Parathyroid adenoma (tissue), 2 donors: ENCODE results near the gene RELN.
A peak's percentile ranks its signal among the peaks of the same experiment; 100 is the strongest.

ENCODE experiments used
- H2AFZ ChIP-seq: fragments of 300-600 bp; sonication (generic); one replicate; pipeline ENCODE4 v1.7.0; 2017; ENCODE audit warnings: antibody characterized with exemption, mild to moderate bottlenecking
- H3K27ac ChIP-seq: fragments of 300-600 bp; sonication (generic); one replicate; pipeline ENCODE4 v1.7.0; 2017
- H3K27me3 ChIP-seq: fragments of 300-600 bp; sonication (generic); one replicate; pipeline ENCODE4 v1.7.0; 2017; ENCODE audit warnings: low read length; ENCODE audit not compliant: control insufficient read depth, insufficient read depth
- H3K36me3 ChIP-seq: fragments of 300-600 bp; sonication (generic); one replicate; pipeline ENCODE4 v1.7.0; 2017; ENCODE audit warnings: low read length; ENCODE audit not compliant: control insufficient read depth, insufficient read depth
- H3K4me1 ChIP-seq: fragments of 300-600 bp; sonication (generic); one replicate; pipeline ENCODE4 v1.7.0; 2017; ENCODE audit warnings: control low read depth
- H3K4me2 ChIP-seq: fragments of 300-600 bp; sonication (generic); one replicate; pipeline ENCODE4 v1.7.0; 2017; ENCODE audit warnings: low read length
- H3K4me3 ChIP-seq: fragments of 300-600 bp; sonication (generic); one replicate; pipeline ENCODE4 v1.7.0; 2017; ENCODE audit warnings: low read depth, low read length
- H3K79me2 ChIP-seq: fragments of 300-600 bp; sonication (generic); one replicate; pipeline ENCODE4 v1.7.0; 2017; ENCODE audit warnings: control low read depth
- H3K9ac ChIP-seq: fragments of 300-600 bp; sonication (generic); one replicate; pipeline ENCODE4 v1.7.0; 2017; ENCODE audit warnings: mild to moderate bottlenecking
- H3K9me3 ChIP-seq: fragments of 300-600 bp; sonication (generic); one replicate; pipeline ENCODE4 v1.7.0; 2017; ENCODE audit warnings: low read length; ENCODE audit not compliant: control insufficient read depth
- TF ChIP-seq, protein P1 (sequence below): fragments of 300-600 bp; sonication (generic); IDR thresholded peaks from one replicate; pipeline ENCODE4 v1.7.0; 2017; ENCODE audit warnings: antibody characterized with exemption, mild to moderate bottlenecking
- donor health status: primary hyperparathyroidism.

Gene RELN

DNA sequence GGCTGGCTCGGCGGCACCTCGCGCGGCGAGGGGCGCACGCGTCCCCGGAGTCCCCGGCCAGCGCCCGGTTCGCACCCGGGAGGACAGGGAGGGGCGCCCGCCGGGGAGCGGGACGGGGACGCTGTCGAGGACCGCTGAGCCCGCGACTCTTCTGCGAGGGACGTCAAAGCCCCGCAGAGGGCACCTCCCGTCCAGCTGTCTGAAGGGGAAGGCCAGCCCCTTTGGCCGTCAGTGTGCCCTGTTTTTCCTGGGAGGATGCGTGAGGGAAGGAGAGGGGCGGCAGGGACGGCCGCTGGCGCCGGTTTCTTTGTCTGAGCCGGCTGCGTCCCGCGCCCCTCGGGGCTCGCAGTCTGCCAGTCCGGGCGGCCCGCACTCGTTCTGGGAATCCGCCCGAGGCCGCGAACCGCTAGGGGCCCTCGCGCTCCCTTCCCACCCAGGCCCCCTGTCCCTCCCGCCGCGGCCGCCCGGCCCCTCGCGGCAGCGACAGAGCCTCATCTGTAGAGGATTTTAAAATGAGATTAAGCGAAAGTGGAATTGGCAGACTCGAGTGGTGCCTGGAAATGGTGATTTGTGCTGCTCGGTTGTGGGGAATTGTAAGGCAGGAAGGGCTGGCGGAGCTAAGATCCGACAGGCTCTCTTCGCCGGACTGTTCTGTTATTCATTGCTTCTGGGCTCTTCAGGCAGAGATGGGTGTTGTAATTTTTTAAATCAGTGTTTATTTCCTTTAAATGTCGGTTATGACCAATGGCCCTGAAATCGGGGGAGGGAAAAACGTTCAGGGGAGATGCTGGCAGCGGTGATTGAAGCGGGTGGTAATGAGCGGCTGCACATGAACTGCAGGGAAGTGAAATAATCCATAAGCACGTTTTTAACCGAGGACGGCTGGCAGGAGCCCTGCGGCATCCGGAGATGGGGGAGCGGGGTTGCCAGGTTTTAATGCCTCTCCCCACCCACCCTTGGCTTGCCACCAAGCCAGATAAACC, 618 bp upstream of the RELN start:
- Histone ChIP-seq H2AFZ (peak overlapping the region; percentile 58), H3K9ac (no peak overlapping the region), H3K9me3 (no peaks in the 10 kb centered on the region), H3K36me3 (no peaks in the 10 kb centered on the region), H3K79me2 (no peaks in the 10 kb centered on the region), H3K4me3 (peak overlapping the region; percentile 25), H3K4me2 (peak overlapping the region; percentile 64), H3K27ac (no peak overlapping the region), H3K27me3 (peaks cover 2% of the 10 kb centered on the region), H3K4me1 (no peaks in the 10 kb centered on the region)
- TF ChIP-seq, protein P1, sequence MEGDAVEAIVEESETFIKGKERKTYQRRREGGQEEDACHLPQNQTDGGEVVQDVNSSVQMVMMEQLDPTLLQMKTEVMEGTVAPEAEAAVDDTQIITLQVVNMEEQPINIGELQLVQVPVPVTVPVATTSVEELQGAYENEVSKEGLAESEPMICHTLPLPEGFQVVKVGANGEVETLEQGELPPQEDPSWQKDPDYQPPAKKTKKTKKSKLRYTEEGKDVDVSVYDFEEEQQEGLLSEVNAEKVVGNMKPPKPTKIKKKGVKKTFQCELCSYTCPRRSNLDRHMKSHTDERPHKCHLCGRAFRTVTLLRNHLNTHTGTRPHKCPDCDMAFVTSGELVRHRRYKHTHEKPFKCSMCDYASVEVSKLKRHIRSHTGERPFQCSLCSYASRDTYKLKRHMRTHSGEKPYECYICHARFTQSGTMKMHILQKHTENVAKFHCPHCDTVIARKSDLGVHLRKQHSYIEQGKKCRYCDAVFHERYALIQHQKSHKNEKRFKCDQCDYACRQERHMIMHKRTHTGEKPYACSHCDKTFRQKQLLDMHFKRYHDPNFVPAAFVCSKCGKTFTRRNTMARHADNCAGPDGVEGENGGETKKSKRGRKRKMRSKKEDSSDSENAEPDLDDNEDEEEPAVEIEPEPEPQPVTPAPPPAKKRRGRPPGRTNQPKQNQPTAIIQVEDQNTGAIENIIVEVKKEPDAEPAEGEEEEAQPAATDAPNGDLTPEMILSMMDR: no peak

DNA sequence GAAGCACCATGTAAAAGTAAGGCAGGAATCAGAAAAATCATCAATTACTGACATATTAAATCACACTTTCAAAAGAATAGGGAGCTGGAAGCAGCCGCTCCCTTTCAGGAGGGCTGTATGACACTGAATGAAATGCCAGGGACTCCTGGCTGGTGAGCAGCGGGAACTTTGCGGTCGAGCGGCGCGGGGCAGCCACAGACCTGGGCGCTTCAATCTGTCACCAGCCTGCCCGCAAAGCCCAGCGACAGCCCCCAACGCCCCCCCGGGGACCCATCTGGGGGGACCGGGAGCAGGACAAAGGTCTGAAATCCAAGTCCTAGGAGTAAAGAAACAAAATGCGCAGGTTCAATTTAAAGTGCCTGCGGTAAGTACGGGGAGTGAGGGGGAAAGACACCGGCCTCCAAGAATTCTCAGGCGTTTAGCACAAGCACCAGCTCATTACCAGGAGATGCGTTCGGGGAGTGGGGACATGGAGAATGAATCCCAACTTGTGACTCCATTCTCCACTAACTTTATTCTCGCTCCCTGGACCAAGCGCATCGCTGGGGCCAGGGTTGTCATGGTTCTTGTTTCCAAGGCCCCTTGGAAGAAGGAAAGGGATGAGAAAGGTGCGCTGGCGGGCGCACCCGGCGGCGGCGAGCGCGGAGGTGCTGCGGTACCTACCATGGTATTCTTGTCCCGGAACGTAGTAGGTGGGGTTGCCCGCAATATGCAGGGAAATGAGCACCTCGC, 824 bp downstream of the RELN start:
- Histone ChIP-seq H3K27ac (no peak overlapping the region), H3K9ac (no peak overlapping the region), H3K4me1 (no peaks in the 10 kb centered on the region), H3K9me3 (no peaks in the 10 kb centered on the region), H3K79me2 (no peaks in the 10 kb centered on the region), H3K27me3 (peaks cover 2% of the 10 kb centered on the region), H3K4me2 (peak overlapping the region; percentile 44), H2AFZ (peak overlapping the region; percentile 18), H3K36me3 (no peaks in the 10 kb centered on the region), H3K4me3 (peak overlapping the region; percentile 18)
- TF ChIP-seq, protein P1: no peak

DNA sequence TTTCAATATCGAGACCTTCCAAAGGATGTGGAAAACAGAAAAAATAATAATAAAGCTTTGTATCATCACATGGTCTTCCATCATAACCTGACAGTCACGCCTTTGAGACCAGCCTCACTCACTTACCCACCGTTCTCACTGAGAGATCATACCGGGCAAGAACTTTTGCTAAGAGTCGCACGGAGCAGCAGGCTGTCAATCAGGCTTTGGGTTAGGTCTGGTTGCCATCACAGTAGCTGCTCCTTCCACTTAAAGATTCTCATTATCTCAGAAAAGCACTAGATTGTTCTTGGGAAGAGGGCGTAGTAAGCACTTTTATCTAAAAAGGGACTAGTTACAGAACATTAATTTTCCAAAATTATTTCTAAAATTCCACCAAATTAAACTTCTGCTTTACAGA, 2.0 kb downstream of the RELN start:
- no peaks in the 10 kb centered on the region for H3K4me1 ChIP-seq
- H3K9me3 ChIP-seq: no peaks in the 10 kb centered on the region
- no peak overlapping the region for H3K9ac ChIP-seq
- H3K36me3 ChIP-seq: no peaks in the 10 kb centered on the region
- H3K27ac ChIP-seq: no peak overlapping the region
- no peak overlapping the region for H3K4me2 ChIP-seq
- H3K79me2 ChIP-seq: no peaks in the 10 kb centered on the region
- TF ChIP-seq, protein P1: no peak
- H3K27me3 ChIP-seq: peaks cover 2% of the 10 kb centered on the region
- H3K4me3 ChIP-seq: no peak overlapping the region
- no peak overlapping the region for H2AFZ ChIP-seq

DNA sequence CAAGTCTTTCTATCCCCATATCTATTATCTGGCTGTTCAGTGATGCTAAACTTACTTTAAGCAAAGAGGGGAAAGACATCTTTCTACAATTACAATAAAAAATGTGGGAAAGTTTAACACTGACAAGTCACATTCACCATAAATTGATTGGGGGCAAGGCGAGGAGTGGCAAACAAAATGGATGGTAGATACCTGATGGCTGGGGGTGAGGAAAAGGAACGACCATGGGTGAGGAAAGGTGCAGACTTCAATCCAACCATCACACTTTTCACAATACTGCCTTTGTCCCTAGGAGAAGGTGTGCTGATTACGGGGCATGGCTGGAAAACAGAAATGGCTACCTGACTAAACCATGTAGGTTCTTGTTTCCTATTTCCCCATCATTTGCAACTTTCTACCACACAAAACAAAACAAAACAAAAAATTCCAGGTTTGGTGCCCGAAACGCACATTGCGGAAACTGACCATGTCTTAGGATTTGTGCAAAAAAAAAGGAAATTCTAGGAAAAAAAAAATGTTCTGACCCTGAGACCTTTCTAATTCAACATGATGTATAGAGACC, 3.8 kb downstream of the RELN start:
- peaks cover 2% of the 10 kb centered on the region for H3K27me3 ChIP-seq

More for the DNA sequence above, 3.8 kb downstream of the RELN start:
- Histone ChIP-seq H3K79me2 (no peaks in the 10 kb centered on the region), H3K4me3 (no peak overlapping the region), H3K9ac (no peak overlapping the region), H3K27ac (no peak overlapping the region), H3K4me1 (no peaks in the 10 kb centered on the region), H3K4me2 (no peak overlapping the region), H3K36me3 (no peaks in the 10 kb centered on the region), H2AFZ (no peak overlapping the region), H3K9me3 (no peaks in the 10 kb centered on the region)
- TF ChIP-seq, protein P1: no peak
